ENCODE results near the gene RSL1D1. TPM values are rescaled to one million over a fixed set of nuclear protein-coding genes. Genes with fewer than 3 reads are reported as not detected.

The RSL1D1 gene
- total and polyA plus RNA-seq, 10 of the 15 experiments (the other 5 are each of a cell fraction or from before 2014, with no cell fraction given) = 106 to 535 (median 304) TPM

- in situ Hi-C loops (cut with MboI) = no loop called here
- Histone ChIP-seq H4K20me1 (ENCODE audit: control insufficient read depth, insufficient read depth) (no peaks in the 10 kb centered on the region), H3K27ac (ENCODE audit: control insufficient read depth, insufficient read depth) (peak overlapping the region; percentile 84)
- TF ChIP-seq, protein P1, sequence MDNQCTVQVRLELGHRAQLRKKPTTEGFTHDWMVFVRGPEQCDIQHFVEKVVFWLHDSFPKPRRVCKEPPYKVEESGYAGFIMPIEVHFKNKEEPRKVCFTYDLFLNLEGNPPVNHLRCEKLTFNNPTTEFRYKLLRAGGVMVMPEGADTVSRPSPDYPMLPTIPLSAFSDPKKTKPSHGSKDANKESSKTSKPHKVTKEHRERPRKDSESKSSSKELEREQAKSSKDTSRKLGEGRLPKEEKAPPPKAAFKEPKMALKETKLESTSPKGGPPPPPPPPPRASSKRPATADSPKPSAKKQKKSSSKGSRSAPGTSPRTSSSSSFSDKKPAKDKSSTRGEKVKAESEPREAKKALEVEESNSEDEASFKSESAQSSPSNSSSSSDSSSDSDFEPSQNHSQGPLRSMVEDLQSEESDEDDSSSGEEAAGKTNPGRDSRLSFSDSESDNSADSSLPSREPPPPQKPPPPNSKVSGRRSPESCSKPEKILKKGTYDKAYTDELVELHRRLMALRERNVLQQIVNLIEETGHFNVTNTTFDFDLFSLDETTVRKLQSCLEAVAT (IDR thresholded peaks at IDR 0.05) = peak; percentile 85
- TF ChIP-seq ASH2L (IDR thresholded peaks at IDR 0.05; ENCODE audit: borderline replicate concordance, low read depth) = 0 out of 2 replicates have a peak, but pooled peaks have one; percentile 23
- no peak; the same call in 1 of the 2 replicates for TF ChIP-seq RELB (IDR thresholded peaks at IDR 0.05; ENCODE audit: low read depth)
- peak; percentile 23; the same call in 1 of the 2 replicates for TF ChIP-seq MXI1 (IDR thresholded peaks at IDR 0.05; ENCODE audit: low read depth, low read length)
- TF ChIP-seq NR2F1 (conservative IDR thresholded peaks at IDR 0.05) = peak; percentile 50; the same call in 1 of the 2 replicates
- peak; percentile 43 for TF ChIP-seq IKZF1 (conservative IDR thresholded peaks at IDR 0.05)
- TF ChIP-seq, protein P2, sequence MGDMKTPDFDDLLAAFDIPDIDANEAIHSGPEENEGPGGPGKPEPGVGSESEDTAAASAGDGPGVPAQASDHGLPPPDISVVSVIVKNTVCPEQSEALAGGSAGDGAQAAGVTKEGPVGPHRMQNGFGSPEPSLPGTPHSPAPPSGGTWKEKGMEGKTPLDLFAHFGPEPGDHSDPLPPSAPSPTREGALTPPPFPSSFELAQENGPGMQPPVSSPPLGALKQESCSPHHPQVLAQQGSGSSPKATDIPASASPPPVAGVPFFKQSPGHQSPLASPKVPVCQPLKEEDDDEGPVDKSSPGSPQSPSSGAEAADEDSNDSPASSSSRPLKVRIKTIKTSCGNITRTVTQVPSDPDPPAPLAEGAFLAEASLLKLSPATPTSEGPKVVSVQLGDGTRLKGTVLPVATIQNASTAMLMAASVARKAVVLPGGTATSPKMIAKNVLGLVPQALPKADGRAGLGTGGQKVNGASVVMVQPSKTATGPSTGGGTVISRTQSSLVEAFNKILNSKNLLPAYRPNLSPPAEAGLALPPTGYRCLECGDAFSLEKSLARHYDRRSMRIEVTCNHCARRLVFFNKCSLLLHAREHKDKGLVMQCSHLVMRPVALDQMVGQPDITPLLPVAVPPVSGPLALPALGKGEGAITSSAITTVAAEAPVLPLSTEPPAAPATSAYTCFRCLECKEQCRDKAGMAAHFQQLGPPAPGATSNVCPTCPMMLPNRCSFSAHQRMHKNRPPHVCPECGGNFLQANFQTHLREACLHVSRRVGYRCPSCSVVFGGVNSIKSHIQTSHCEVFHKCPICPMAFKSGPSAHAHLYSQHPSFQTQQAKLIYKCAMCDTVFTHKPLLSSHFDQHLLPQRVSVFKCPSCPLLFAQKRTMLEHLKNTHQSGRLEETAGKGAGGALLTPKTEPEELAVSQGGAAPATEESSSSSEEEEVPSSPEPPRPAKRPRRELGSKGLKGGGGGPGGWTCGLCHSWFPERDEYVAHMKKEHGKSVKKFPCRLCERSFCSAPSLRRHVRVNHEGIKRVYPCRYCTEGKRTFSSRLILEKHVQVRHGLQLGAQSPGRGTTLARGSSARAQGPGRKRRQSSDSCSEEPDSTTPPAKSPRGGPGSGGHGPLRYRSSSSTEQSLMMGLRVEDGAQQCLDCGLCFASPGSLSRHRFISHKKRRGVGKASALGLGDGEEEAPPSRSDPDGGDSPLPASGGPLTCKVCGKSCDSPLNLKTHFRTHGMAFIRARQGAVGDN (IDR thresholded peaks at IDR 0.05) = 0 out of 2 replicates have a peak, but pooled peaks have one; percentile 29
- no peak; the same call in 1 of the 2 replicates for TF ChIP-seq RUNX3 (IDR thresholded peaks at IDR 0.05; ENCODE audit: low read length)
- peak; percentile 25; the same call in 1 of the 2 replicates for TF ChIP-seq DPF2 (IDR thresholded peaks at IDR 0.05)
- TF ChIP-seq MTA2 (IDR thresholded peaks at IDR 0.05; ENCODE audit: low read depth) = peak; percentile 24; the same call in 1 of the 2 replicates
- TF ChIP-seq EGR1 (IDR thresholded peaks at IDR 0.05; ENCODE audit: borderline replicate concordance in 1 of 2, low read depth in 2 of 2, low read length in 2 of 2) = peak in 1 of 2 experiments; percentile 60; a peak in 1 of 3 replicates
- no peak for TF ChIP-seq POLR2AphosphoS5 (IDR thresholded peaks at IDR 0.05; ENCODE audit: low read length)
- TF ChIP-seq ZNF207 (IDR thresholded peaks at IDR 0.05; ENCODE audit: borderline replicate concordance) = 0 out of 2 replicates have a peak, but pooled peaks have one; percentile 44
These were observed 54.8 kb downstream of the RSL1D1 start for GRCh38 chr16:11796227-11797165.

More at GRCh38 chr16:11796227-11797165, 54.8 kb downstream of the RSL1D1 start:
- ATAC-seq (peak; percentile 3; the same call in 1 of the 3 replicates), DNase-seq (ENCODE audit: low read depth, low spot score) (no peak), FAIRE-seq (no peak)
- ChIA-PET POLR2A (interaction anchor here (0.5 to 12.7 kb wide), 16 partner anchors 14 to 215 kb away, joined by 3 to 410 read pairs (median 5); partner anchors contain the start of genes GSPT1, LITAF, SNN and TXNDC11), CTCF (interaction anchor here (0.7 to 7.9 kb wide), 14 partner anchors 11 to 350 kb away, joined by 3 to 62 read pairs (median 10); partner anchors contain the start of genes RSL1D1 and TXNDC11), SMC1A (ENCODE audit: uncharacterized antibody, unreplicated experiment) (interaction anchor here (0.7 to 11.9 kb wide), 12 partner anchors 10 to 114 kb away, joined by 3 to 184 read pairs (median 10); partner anchors contain the start of genes RSL1D1 and TXNDC11), RAD21 (ENCODE audit: unreplicated experiment) (interaction anchor here (0.9 to 10.7 kb wide), 20 partner anchors 13 to 214 kb away, joined by 3 to 174 read pairs (median 8); partner anchors contain the start of gene TXNDC11)
- Histone ChIP-seq H3K9ac (ENCODE audit: control insufficient read depth, insufficient read depth, low read length) (peak overlapping the region; percentile 81), H3K79me2 (ENCODE audit: control insufficient read depth, insufficient read depth, low read length) (peaks cover 86% of the 10 kb centered on the region), H2AFZ (ENCODE audit: control insufficient read depth, low read depth, low read length) (no peak overlapping the region), H3K4me2 (ENCODE audit: control insufficient read depth, insufficient read depth) (peak overlapping the region; percentile 24), H3K36me3 (ENCODE audit: control insufficient read depth in 2 of 2, insufficient read depth in 2 of 2, low read length in 1 of 2) (peaks cover 0 to 2% of the 10 kb centered on the region in 2 experiments; a peak in 2 of 4 replicates), H3K4me1 (ENCODE audit: control insufficient read depth, insufficient read depth, low read length) (peaks cover 25% of the 10 kb centered on the region), H3K9me3 (replicated peaks; ENCODE audit: control insufficient read depth, insufficient read depth, low read length) (no peaks in the 10 kb centered on the region), H3K27me3 (replicated peaks in 1 of 2; ENCODE audit: control insufficient read depth in 2 of 2, insufficient read depth in 2 of 2, low read length in 1 of 2) (no peaks in the 10 kb centered on the region), H3K4me3 (peak overlapping the region; percentile 97)
- intact Hi-C loops (cut with micrococcal nuclease; ENCODE audit: unreplicated experiment) = loop anchor here (2.0 kb wide), 2 partner anchors 14 to 54 kb away; partner anchors contain the start of gene TXNDC11
- no TSS peak for BruUV-seq (replicated peaks)
- WGBS (ENCODE audit: insufficient coverage, insufficient replicate concordance, low lambda C conversion rate, missing lambda C conversion rate) = 2% methylated on average over 41 of the region's 93 CpGs

All from GM12878 (cell line).